Large intestine (tissue), 3 donors: ENCODE measurements around the gene CNTN4. TPM values are rescaled to one million over a fixed set of nuclear protein-coding genes. Genes with fewer than 3 reads are reported as not detected.

Experiments used
- DNase-seq, 2 donors: peaks; one replicate each; pipeline versions ENCODE4 v3.0.0 to v3.0.0-alpha.2; 2013
- H3K27ac ChIP-seq: one replicate; pipeline ENCODE4 v1.5.1; 2013; ENCODE audit warnings: low read length
- H3K27me3 ChIP-seq: 2 replicates; pipeline ENCODE4 v1.6.1; 2013; ENCODE audit warnings: low read length; ENCODE audit not compliant: control insufficient read depth, insufficient read depth
- H3K36me3 ChIP-seq: 2 replicates; pipeline ENCODE4 v1.6.1; 2013; ENCODE audit warnings: low read length; ENCODE audit not compliant: control insufficient read depth, insufficient read depth
- H3K4me1 ChIP-seq: one replicate; pipeline ENCODE4 v1.6.1; 2013; ENCODE audit warnings: low read length; ENCODE audit not compliant: control insufficient read depth, insufficient read depth
- H3K4me3 ChIP-seq: one replicate; pipeline ENCODE4 v1.5.1; 2013; ENCODE audit warnings: low read length
- H3K9me3 ChIP-seq: one replicate; pipeline ENCODE4 v1.6.1; 2013; ENCODE audit warnings: mild to moderate bottlenecking, low read depth, low read length, moderate library complexity; ENCODE audit not compliant: control insufficient read depth
- whole genome bisulfite sequencing: methylation state at CpG from one replicate; pipeline ENCODE4 v1.1.5; 2013; ENCODE audit warnings: low lambda C conversion rate; ENCODE audit not compliant: insufficient coverage; 5-methylcytosine and 5-hydroxymethylcytosine counted together
- polyA plus RNA-seq: library from polyadenylated mRNA; unstranded; fragments of 120-200 nt; gene quantifications from one replicate; pipeline ENCODE4 v1.2.1, GENCODE V29; 2013

Gene CNTN4
- polyA plus RNA-seq, 1 donor = 9.3 TPM

DNA sequence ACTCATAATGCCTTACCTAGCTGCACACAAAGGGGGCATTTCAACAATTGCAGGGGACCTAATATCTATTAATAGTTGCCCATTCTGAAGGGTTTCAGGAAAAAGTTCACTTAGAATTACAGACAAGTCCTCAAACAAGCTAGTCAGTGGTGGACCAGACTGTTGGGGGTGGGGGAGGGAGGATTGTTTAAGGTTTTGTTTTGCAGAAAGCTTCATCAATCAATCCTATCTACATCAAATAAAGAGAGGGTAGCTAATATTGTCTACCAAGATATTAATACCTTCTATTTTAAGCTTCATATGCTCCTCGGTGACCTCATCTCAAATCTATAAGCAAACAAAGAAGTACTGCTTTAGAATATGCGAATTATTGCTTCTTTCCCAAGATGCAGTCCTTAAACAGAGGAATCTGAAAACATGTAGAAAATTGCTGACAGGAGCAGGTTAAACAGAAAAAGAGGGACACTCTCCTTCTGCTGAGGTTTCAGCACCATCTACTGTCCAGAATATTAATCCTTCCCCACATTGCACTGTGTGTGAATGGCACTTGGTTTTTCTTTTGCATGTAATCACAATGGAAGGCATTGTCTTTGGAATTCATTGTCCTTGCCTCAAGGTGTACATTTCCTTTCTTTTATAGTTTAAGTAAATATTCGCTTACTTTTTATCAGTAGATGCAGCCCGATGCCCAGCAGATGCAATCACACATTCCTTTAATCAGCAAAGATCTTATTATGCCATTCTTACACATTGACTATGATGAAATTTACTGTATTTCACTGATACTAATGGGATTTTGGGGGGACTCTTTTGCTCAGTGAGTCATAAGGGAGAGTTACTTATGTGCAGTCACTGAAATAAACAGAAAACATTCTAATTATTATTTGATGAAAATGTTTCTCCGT lies 916.8 kb downstream of the CNTN4 start:
- Histone ChIP-seq H3K27me3 (no peaks in the 10 kb centered on the region), H3K9me3 (no peaks in the 10 kb centered on the region), H3K4me1 (no peaks in the 10 kb centered on the region), H3K27ac (no peak overlapping the region), H3K4me3 (no peak overlapping the region), H3K36me3 (no peaks in the 10 kb centered on the region)
- 22% methylated on average over 4 of the region's 5 CpGs for WGBS
- DNase-seq = peak; percentile 29 to 31

DNA sequence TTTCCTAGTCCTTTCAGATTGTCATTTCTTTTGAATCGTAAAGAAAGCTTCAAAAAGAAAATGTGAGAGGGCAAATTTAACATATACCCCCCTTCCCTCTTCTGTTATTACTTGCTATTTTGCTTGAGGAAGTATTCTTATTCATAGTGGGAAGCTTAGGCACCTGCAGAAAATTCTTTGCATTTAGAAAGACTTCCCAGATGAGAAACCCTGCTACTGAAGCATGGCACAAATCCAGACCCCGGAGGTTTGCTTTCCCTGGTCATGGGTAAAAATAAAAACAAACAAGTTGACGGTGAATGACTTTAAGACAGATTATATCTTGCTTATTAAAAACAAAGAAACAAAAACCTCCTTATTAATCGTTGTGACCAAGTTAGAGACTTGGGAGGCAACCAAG lies 917.6 kb downstream of the CNTN4 start:
- H3K4me3 ChIP-seq = no peak overlapping the region
- H3K36me3 ChIP-seq = no peaks in the 10 kb centered on the region
- H3K4me1 ChIP-seq = no peaks in the 10 kb centered on the region
- H3K9me3 ChIP-seq = no peaks in the 10 kb centered on the region
- 80% methylated on average over 2 of the region's 4 CpGs for WGBS
- no peak for DNase-seq
- no peak overlapping the region for H3K27ac ChIP-seq
- H3K27me3 ChIP-seq = no peaks in the 10 kb centered on the region

DNA sequence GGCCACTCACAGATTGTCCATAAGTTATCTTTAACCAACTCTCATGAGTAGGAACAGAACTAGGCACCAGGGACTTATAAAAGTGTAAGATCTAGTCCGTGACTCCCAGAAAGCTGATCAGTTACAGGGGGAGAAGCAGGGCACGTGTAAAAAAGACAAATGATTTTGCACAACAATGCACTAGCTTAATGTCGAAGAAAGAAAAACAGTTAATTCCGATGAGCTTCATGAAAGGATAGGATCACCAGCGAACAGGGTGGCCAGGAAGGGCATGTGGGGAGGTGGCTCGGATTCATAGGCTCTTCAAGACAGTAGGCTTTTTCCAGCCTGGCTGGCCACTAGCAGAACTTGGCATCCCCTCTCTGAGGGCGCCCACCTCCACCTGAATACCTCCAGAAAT lies 921.5 kb downstream of the CNTN4 start:
- no peak overlapping the region for H3K27ac ChIP-seq
- no peak for DNase-seq
- 80% methylated on average over 1 of the region's 7 CpGs for WGBS
- no peak overlapping the region for H3K4me3 ChIP-seq
- no peaks in the 10 kb centered on the region for H3K27me3 ChIP-seq
- no peaks in the 10 kb centered on the region for H3K36me3 ChIP-seq
- H3K9me3 ChIP-seq = no peaks in the 10 kb centered on the region
- H3K4me1 ChIP-seq = no peaks in the 10 kb centered on the region

DNA sequence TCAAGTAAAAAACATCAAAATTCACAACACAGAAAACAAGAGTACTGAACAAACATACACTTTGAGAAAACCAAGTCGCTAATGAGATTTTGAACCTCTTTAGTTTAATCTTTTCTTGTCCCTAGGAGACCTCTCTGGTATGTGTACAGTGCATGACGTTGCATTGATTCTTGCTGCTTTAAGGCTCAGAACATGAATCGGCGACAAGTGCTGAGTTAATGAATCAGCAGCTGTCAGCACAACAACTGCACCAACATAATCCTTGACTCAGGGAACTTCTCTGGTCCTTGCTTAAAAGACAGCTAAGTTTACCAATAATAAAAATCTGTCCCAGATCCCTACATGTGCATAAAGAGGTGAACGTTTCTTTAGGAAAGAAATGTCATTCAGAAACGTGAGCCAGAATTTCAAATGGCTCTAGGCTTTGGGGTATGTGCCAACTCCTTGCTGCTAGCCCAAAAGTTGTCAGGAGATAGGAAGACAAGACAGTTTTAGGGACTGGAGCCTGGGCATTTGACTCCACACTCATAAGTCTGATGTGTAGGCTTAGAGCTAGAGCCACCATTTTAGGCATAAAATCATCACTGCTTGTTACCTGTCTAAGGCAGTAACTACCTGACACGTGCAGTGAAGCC lies 924.6 kb downstream of the CNTN4 start:
- WGBS = 40% methylated on average over 1 of the region's 7 CpGs
- Histone ChIP-seq H3K9me3 (no peaks in the 10 kb centered on the region), H3K27me3 (no peaks in the 10 kb centered on the region), H3K4me3 (no peak overlapping the region), H3K36me3 (no peaks in the 10 kb centered on the region), H3K4me1 (no peaks in the 10 kb centered on the region), H3K27ac (no peak overlapping the region)
- no peak for DNase-seq

DNA sequence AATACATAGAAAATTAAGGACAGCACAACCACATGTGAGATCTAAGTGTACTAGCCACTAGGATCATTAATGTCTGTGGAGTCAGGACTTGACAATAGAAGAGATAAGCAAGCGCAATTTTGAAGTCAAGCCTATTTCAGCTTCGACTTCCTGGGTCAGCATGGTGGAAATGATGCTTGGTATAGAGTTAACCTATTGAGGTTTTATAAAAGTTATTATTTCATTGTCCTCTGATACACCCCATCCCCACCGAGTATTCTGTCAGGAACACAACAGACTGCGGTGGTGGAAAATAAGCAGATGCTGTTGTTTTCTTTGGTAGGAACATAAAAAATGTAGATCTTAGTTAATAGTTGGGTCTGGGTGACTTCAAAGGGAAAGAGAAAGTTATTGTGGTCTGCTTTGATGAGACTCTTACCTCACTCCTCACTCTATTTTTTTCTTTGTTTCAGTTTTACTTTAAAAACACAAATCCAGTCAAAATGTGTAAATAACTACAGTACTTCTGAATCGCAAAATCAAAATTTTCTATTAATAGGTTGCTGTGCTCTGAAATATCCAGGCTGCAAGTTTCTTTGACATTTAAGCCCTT lies 929.4 kb downstream of the CNTN4 start:
- Histone ChIP-seq H3K36me3 (no peaks in the 10 kb centered on the region), H3K4me1 (no peaks in the 10 kb centered on the region), H3K27ac (no peak overlapping the region), H3K9me3 (no peaks in the 10 kb centered on the region), H3K27me3 (no peaks in the 10 kb centered on the region), H3K4me3 (no peak overlapping the region)
- 78% methylated on average over 4 of the region's 5 CpGs for WGBS
- DNase-seq = no peak

DNA sequence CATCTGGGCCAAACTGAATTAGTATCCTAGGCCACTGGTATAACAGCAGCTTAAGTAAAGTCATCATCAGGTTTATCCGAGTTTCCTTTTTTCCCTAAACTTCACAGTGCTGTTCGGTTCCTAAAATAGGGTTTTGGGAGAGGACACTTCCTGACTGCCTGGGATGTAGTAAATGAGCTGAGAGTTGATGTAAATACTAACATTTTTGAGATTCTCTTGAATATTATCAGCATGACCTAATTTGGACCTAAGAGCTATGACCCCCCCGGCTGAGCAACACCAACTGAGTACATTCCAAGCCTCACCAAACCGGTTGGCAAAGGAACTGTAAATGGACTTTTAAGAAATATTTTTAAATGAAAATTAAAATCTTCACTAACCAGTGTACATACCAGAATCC lies 932.7 kb downstream of the CNTN4 start:
- H3K4me1 ChIP-seq = no peaks in the 10 kb centered on the region
- 93% methylated on average over 2 of the region's 4 CpGs for WGBS
- H3K27ac ChIP-seq = no peak overlapping the region
- no peaks in the 10 kb centered on the region for H3K9me3 ChIP-seq
- H3K27me3 ChIP-seq = no peaks in the 10 kb centered on the region
- DNase-seq = peak in 1 of 2 donors; percentile 4
- H3K4me3 ChIP-seq = no peak overlapping the region
- no peaks in the 10 kb centered on the region for H3K36me3 ChIP-seq

DNA sequence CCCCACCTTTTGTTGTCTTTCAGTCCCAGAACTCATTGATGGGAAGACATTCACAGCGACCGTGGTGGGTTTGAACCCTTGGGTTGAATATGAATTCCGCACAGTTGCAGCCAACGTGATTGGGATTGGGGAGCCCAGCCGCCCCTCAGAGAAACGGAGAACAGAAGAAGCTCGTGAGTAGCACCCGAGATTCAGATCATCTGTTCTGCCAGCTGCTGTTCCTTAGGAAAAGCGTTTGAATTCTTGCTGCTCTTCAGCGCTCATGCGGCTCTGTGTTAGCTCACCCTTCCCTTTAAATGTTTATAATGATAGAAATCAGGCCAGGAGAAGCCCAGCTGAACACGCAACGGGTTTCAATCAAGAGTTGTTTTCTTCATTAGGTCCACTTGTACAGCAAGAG lies 938.5 kb downstream of the CNTN4 start:
- H3K36me3 ChIP-seq = no peaks in the 10 kb centered on the region
- no peak overlapping the region for H3K4me3 ChIP-seq
- no peaks in the 10 kb centered on the region for H3K9me3 ChIP-seq
- no peak for DNase-seq
- H3K4me1 ChIP-seq = no peaks in the 10 kb centered on the region
- H3K27me3 ChIP-seq = no peaks in the 10 kb centered on the region
- 91% methylated on average over 7 of the region's 13 CpGs for WGBS
- no peak overlapping the region for H3K27ac ChIP-seq

DNA sequence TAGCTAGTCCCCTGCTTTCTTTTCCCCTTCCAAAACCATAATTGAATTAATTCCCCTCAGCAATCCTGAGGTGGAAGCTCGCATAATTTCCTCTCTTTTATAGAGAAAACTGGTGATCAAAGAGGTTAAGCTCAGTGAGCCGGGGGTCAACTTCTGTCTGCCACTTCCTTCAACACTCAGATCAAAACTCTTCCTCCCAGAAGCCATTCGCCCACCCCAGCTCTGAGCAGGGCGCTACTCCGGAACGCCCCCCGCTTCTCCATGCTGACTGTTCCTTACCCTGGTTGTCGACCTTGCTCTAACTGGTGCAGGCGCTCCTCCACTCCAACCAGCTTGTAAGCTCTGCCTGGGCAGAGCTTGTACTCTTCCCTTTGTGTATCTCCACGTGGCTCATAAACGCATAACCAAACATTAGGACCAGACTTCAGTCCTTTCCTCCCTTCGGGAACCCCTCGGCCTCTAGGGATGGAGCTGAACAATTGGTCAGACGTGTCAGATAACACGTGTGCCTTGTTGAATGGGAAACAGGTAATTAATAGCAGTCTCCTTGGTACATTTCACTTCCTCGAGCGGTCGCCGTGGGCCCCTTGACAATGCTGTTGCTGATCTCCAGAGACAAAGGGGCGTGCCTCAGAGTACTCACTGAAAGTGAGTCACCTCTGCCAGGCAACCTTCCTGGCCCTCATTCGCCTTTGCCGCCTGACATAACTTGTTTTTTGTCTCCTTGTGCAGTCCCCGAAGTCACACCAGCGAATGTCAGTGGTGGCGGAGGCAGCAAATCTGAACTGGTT lies 939.7 kb downstream of the CNTN4 start:
- Histone ChIP-seq H3K27ac (no peak overlapping the region), H3K9me3 (no peaks in the 10 kb centered on the region), H3K36me3 (no peaks in the 10 kb centered on the region), H3K4me3 (no peak overlapping the region), H3K4me1 (no peaks in the 10 kb centered on the region), H3K27me3 (no peaks in the 10 kb centered on the region)
- peak in 1 of 2 donors; percentile 9 for DNase-seq
- 93% methylated on average over 3 of the region's 25 CpGs for WGBS

DNA sequence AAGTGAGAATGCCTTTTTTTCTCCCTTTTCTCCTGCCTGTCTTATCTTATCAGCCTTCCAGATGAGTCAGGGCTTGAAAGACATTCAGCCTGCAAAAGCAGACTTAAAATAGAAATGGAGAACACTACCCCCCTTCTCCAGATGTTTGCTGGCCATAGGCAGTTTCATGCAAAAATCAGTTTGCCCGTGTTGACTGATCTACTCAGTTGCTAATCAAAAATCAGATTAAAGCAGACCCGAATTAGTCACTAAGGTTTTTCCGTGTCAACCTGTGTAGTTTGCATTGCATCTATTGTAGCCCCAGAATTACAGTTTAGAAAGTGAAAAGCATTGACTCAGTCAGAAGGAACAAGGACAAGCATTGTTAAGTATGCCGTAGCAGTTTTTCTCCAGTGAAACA lies 955.3 kb downstream of the CNTN4 start:
- peak in 1 of 2 donors; percentile 5 for DNase-seq
- WGBS = no CpG with 5 or more reads among the region's 4 CpGs
- H3K4me1 ChIP-seq = no peaks in the 10 kb centered on the region
- H3K36me3 ChIP-seq = no peaks in the 10 kb centered on the region
- no peaks in the 10 kb centered on the region for H3K9me3 ChIP-seq
- no peak overlapping the region for H3K4me3 ChIP-seq
- H3K27me3 ChIP-seq = no peaks in the 10 kb centered on the region
- H3K27ac ChIP-seq = no peak overlapping the region

DNA sequence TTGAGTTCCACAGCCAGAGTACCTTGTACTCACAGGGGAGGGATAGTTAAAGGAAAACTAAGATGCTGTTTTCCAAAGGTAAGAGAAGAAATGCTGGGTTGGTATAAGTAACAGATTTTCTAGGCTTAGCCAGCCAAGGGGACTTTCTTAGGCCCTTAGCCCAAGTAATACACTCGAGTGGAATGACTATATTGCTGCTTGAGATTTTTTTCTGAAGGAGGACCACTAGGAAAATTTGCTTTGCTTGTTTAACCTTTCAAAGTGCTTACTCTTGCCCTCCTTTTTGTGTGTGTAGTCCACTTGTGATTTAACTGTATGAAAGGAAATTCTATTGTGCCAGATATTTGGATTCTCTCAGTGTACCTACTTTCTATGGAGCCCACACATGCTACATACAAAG lies 961.0 kb downstream of the CNTN4 start:
- no CpG with 5 or more reads among the region's 1 CpG for WGBS
- H3K36me3 ChIP-seq = no peaks in the 10 kb centered on the region
- H3K27ac ChIP-seq = no peak overlapping the region
- DNase-seq = no peak
- H3K4me1 ChIP-seq = no peaks in the 10 kb centered on the region
- no peaks in the 10 kb centered on the region for H3K9me3 ChIP-seq
- no peaks in the 10 kb centered on the region for H3K27me3 ChIP-seq
- H3K4me3 ChIP-seq = no peak overlapping the region
